DND-41 (cell line): ENCODE data around the gene RORC.

Source experiments
- ATAC-seq: fragments of 200-7000 bp; cut with Tn5 transposase; 3 replicates; pipeline ENCODE4 v1.9.1; 2021; ENCODE audit warnings: low read depth; ENCODE audit not compliant: insufficient read depth
- DNase-seq: peaks from one replicate; pipeline ENCODE4 v3.0.0-alpha.2; 2020
- H2AFZ ChIP-seq: 2 replicates; pipeline ENCODE4 v1.6.0; 2012; ENCODE audit warnings: low read depth, low read length
- H3K27ac ChIP-seq: 2 replicates; pipeline ENCODE4 v1.5.1; 2012; ENCODE audit warnings: low read length, inconsistent platforms
- H3K27me3 ChIP-seq: fragments of 200-600 bp; sonication (generic); 2 replicates; pipeline ENCODE4 v1.6.0; 2012; ENCODE audit warnings: low read length, mild to moderate bottlenecking, inconsistent platforms; ENCODE audit not compliant: insufficient read depth, poor library complexity
- H3K36me3 ChIP-seq: 2 replicates; pipeline ENCODE4 v1.5.1; 2012; ENCODE audit warnings: low read length, inconsistent platforms; ENCODE audit not compliant: insufficient read depth
- H3K4me1 ChIP-seq: 2 replicates; pipeline ENCODE4 v1.5.1; 2012; ENCODE audit warnings: mild to moderate bottlenecking, low read length; ENCODE audit not compliant: insufficient read depth
- H3K4me2 ChIP-seq: 2 replicates; pipeline ENCODE4 v1.6.0; 2012; ENCODE audit warnings: mild to moderate bottlenecking, moderate library complexity, low read length, inconsistent platforms; ENCODE audit not compliant: insufficient read depth
- H3K4me3 ChIP-seq, 2 experiments: fragments of 200-600 bp in 1 of 2; shearing (Covaris generic) in 1 of 2; 2 replicates each; pipeline ENCODE4 v1.5.1; 2012 to 2016; ENCODE audit warnings: inconsistent platforms in 2 of 2, low read length in 2 of 2, mild to moderate bottlenecking in 2 of 2, low read depth in 1 of 2, moderate library complexity in 1 of 2
- H3K79me2 ChIP-seq: 2 replicates; pipeline ENCODE4 v1.6.0; 2012; ENCODE audit warnings: low read length, inconsistent platforms; ENCODE audit not compliant: insufficient read depth
- H3K9ac ChIP-seq: 2 replicates; pipeline ENCODE4 v1.6.0; 2012; ENCODE audit warnings: low read depth, mild to moderate bottlenecking, inconsistent platforms, low read length, moderate library complexity
- H3K9me3 ChIP-seq: 2 replicates; pipeline ENCODE4 v1.5.1; 2012; ENCODE audit warnings: low read length, moderate library complexity, mild to moderate bottlenecking, inconsistent platforms; ENCODE audit not compliant: insufficient read depth, severe bottlenecking
- H4K20me1 ChIP-seq: 2 replicates; pipeline ENCODE4 v1.6.0; 2012; ENCODE audit warnings: low read length; ENCODE audit not compliant: insufficient read depth
- CTCF ChIP-seq: IDR thresholded peaks from 2 replicates; pipeline ENCODE4 v1.5.1; 2012; ENCODE audit warnings: borderline replicate concordance, low read length, moderate library complexity, mild to moderate bottlenecking; ENCODE audit not compliant: poor library complexity, severe bottlenecking; ENCODE audit errors: extremely low read depth
- EZH2 ChIP-seq: IDR thresholded peaks from 3 replicates; pipeline ENCODE4 v1.6.1; 2012; ENCODE audit warnings: borderline replicate concordance, low read depth, mild to moderate bottlenecking, moderate library complexity, low read length, inconsistent platforms; ENCODE audit not compliant: severe bottlenecking

The RORC gene

GRCh38 chr1:151849871-151850270 is 18.3 kb upstream of the RORC start:
- no peak for TF ChIP-seq EZH2
- TF ChIP-seq CTCF = no peak
- no peak for ATAC-seq
- no peaks in the 10 kb centered on the region for H3K4me1 ChIP-seq
- H3K36me3 ChIP-seq = no peaks in the 10 kb centered on the region
- no peak overlapping the region for H3K27ac ChIP-seq
- DNase-seq = no peak
- H3K9ac ChIP-seq = no peak overlapping the region
- no peaks in the 10 kb centered on the region for H4K20me1 ChIP-seq
- H2AFZ ChIP-seq = no peak overlapping the region
- H3K27me3 ChIP-seq = no peaks in the 10 kb centered on the region
- H3K79me2 ChIP-seq = no peaks in the 10 kb centered on the region
- no peaks in the 10 kb centered on the region for H3K9me3 ChIP-seq
- H3K4me2 ChIP-seq = no peak overlapping the region
- no peak overlapping the region for H3K4me3 ChIP-seq

- Histone ChIP-seq H2AFZ (no peak overlapping the region), H3K9ac (no peak overlapping the region), H3K4me2 (no peak overlapping the region), H3K27me3 (no peaks in the 10 kb centered on the region), H3K79me2 (no peaks in the 10 kb centered on the region), H3K4me3 (no peak overlapping the region), H3K4me1 (no peaks in the 10 kb centered on the region), H3K27ac (no peak overlapping the region), H4K20me1 (no peaks in the 10 kb centered on the region), H3K9me3 (no peaks in the 10 kb centered on the region), H3K36me3 (no peaks in the 10 kb centered on the region)
- ATAC-seq = no peak
- TF ChIP-seq EZH2 = no peak
- no peak for TF ChIP-seq CTCF
- DNase-seq = no peak
Measured at GRCh38 chr1:151849126-151849525, 17.5 kb upstream of the RORC start.

GRCh38 chr1:151847867-151848596 is 16.4 kb upstream of the RORC start:
- Histone ChIP-seq H3K4me2 (no peak overlapping the region), H3K27me3 (no peaks in the 10 kb centered on the region), H3K4me1 (no peaks in the 10 kb centered on the region), H3K9ac (no peak overlapping the region), H3K9me3 (no peaks in the 10 kb centered on the region), H2AFZ (no peak overlapping the region), H3K36me3 (no peaks in the 10 kb centered on the region), H4K20me1 (no peaks in the 10 kb centered on the region), H3K27ac (no peak overlapping the region), H3K4me3 (no peak overlapping the region), H3K79me2 (no peaks in the 10 kb centered on the region)
- ATAC-seq = no peak
- TF ChIP-seq EZH2 = no peak
- TF ChIP-seq CTCF = no peak
- no peak for DNase-seq

- H3K4me2 ChIP-seq = no peak overlapping the region
- no peak for TF ChIP-seq EZH2
- ATAC-seq = no peak
Measured at GRCh38 chr1:151846686-151847237, 15.2 kb upstream of the RORC start.

More at GRCh38 chr1:151846686-151847237, 15.2 kb upstream of the RORC start:
- H3K9me3 ChIP-seq = no peaks in the 10 kb centered on the region
- DNase-seq = no peak
- H3K4me3 ChIP-seq = no peak overlapping the region
- no peak overlapping the region for H3K9ac ChIP-seq
- no peaks in the 10 kb centered on the region for H4K20me1 ChIP-seq
- H3K27ac ChIP-seq = no peak overlapping the region
- no peak overlapping the region for H2AFZ ChIP-seq
- no peaks in the 10 kb centered on the region for H3K79me2 ChIP-seq
- H3K27me3 ChIP-seq = no peaks in the 10 kb centered on the region
- no peaks in the 10 kb centered on the region for H3K36me3 ChIP-seq
- H3K4me1 ChIP-seq = no peaks in the 10 kb centered on the region
